CD8-positive, alpha-beta memory T cell (primary cell): ENCODE measurements around the gene MEI1. TPM values are rescaled to one million over a fixed set of nuclear protein-coding genes. Genes with fewer than 3 reads are reported as not detected.

ENCODE experiments used
- CTCF ChIA-PET: fragments of 350-600 bp; sonication (Branson Sonifier 250); formaldehyde crosslinking; loops from one replicate; lab custom pipeline; 2021; ENCODE audit warnings: antibody characterized with exemption; lab: Charles Lee
- POLR2A ChIA-PET: fragments of 350-600 bp; sonication (Branson Sonifier 250); formaldehyde crosslinking; loops from one replicate; lab custom pipeline; 2021; ENCODE audit warnings: antibody characterized with exemption; lab: Charles Lee
- DNase-seq, 5 donors: peaks; one replicate each; pipeline versions ENCODE4 v3.0.0 to v3.0.0-alpha.2; 2020 to 2022; ENCODE audit warnings: mixed read lengths in 1 of 5
- H3K27ac ChIP-seq: one replicate; pipeline ENCODE4 v1.7.0; 2013; ENCODE audit warnings: low read depth, mild to moderate bottlenecking, low read length, moderate library complexity
- H3K27me3 ChIP-seq: 2 replicates; pipeline ENCODE4 v1.7.0; 2013; ENCODE audit warnings: low read length, mild to moderate bottlenecking; ENCODE audit not compliant: insufficient read depth, poor library complexity, severe bottlenecking
- H3K36me3 ChIP-seq: 2 replicates; pipeline ENCODE4 v1.7.0; 2013; ENCODE audit warnings: mild to moderate bottlenecking, low read length, moderate library complexity; ENCODE audit not compliant: insufficient read depth
- H3K4me1 ChIP-seq: 2 replicates; pipeline ENCODE4 v1.7.0; 2013; ENCODE audit warnings: mild to moderate bottlenecking, low read length, moderate library complexity; ENCODE audit not compliant: insufficient read depth
- H3K4me3 ChIP-seq: 2 replicates; pipeline ENCODE4 v1.7.0; 2013; ENCODE audit warnings: mild to moderate bottlenecking, low read length
- H3K9me3 ChIP-seq: 2 replicates; pipeline ENCODE4 v1.7.0; 2013; ENCODE audit warnings: mild to moderate bottlenecking, low read length
- H3K27ac Mint-ChIP-seq, 8 donors: one replicate each; pipeline ENCODE4 v1.8.0; 2020 to 2021; ENCODE audit warnings: mixed read lengths in 8 of 8, mild to moderate bottlenecking in 6 of 8, inconsistent platforms in 3 of 8, moderate library complexity in 3 of 8
- H3K27me3 Mint-ChIP-seq, 2 donors: one replicate each; pipeline ENCODE4 v1.8.0; 2020 to 2021; ENCODE audit warnings: mixed read lengths in 2 of 2, mild to moderate bottlenecking in 1 of 2, moderate library complexity in 1 of 2
- H3K36me3 Mint-ChIP-seq, 3 donors: one replicate each; pipeline ENCODE4 v1.8.0; 2020 to 2021; ENCODE audit warnings: mixed read lengths in 3 of 3, inconsistent platforms in 1 of 3, mild to moderate bottlenecking in 1 of 3
- H3K4me1 Mint-ChIP-seq, 3 donors: one replicate each; pipeline ENCODE4 v1.8.0; 2020 to 2021; ENCODE audit warnings: mixed read lengths in 3 of 3, inconsistent platforms in 1 of 3, mild to moderate bottlenecking in 1 of 3
- H3K4me3 Mint-ChIP-seq, 7 donors: one replicate each; pipeline ENCODE4 v1.8.0; 2020 to 2021; ENCODE audit warnings: mixed read lengths in 7 of 7, mild to moderate bottlenecking in 6 of 7, moderate library complexity in 4 of 7, inconsistent platforms in 2 of 7
- H3K9me3 Mint-ChIP-seq, 5 donors: one replicate each; pipeline ENCODE4 v1.8.0; 2020 to 2022; ENCODE audit warnings: mixed read lengths in 5 of 5, mild to moderate bottlenecking in 3 of 5, moderate library complexity in 2 of 5, inconsistent platforms in 1 of 5
- polyA plus RNA-seq: library from polyadenylated mRNA; unstranded; fragments of 300-500 nt; fragmentation: Illumina TruSeq; gene quantifications from one replicate; pipeline ENCODE4 v1.2.3, GENCODE V29; 2021
- total RNA-seq, 2 experiments: library from RNA; stranded (reverse); gene quantifications; one replicate each; pipeline ENCODE4 v1.2.3, GENCODE V29; 2021

The MEI1 gene
- total and polyA plus RNA-seq, 3 experiments from 2014 or later = 33.9 to 150 (median 36.3) TPM

DNA sequence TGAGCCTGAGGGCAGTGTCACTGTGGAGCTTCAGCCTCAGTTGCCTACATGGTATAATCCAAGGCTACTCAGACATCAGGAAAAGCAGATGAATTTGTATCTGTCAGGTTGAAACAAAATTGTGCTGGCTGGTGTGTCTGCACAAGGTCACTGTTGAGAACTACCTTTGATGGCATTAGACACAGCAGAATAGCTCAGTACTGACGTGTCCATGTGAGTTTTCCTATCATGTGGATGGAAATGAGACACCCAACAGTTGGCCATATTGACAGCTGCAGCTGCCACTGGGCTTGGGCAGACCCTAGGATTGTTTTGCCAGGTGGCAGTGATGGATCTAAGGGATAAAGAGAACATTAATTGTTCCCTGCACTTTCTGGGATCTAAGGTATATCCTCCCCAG, 116.9 kb downstream of the MEI1 start:
- Mint-ChIP-seq H3K27ac (no peak overlapping the region), H3K27me3 (no peaks in the 10 kb centered on the region), H3K4me3 (no peak overlapping the region), H3K4me1 (no peaks in the 10 kb centered on the region), H3K9me3 (no peaks in the 10 kb centered on the region), H3K36me3 (peaks cover 0 to 77% (median 3%) of the 10 kb centered on the region in 3 donors)
- no peaks in the 10 kb centered on the region for H3K4me1 ChIP-seq
- no peaks in the 10 kb centered on the region for H3K27me3 ChIP-seq
- H3K9me3 ChIP-seq = no peaks in the 10 kb centered on the region
- DNase-seq = no peak
- no peak overlapping the region for H3K4me3 ChIP-seq
- ChIA-PET POLR2A (no interaction called here), CTCF (no interaction called here)
- H3K27ac ChIP-seq = no peak overlapping the region
- peaks cover 13% of the 10 kb centered on the region for H3K36me3 ChIP-seq

DNA sequence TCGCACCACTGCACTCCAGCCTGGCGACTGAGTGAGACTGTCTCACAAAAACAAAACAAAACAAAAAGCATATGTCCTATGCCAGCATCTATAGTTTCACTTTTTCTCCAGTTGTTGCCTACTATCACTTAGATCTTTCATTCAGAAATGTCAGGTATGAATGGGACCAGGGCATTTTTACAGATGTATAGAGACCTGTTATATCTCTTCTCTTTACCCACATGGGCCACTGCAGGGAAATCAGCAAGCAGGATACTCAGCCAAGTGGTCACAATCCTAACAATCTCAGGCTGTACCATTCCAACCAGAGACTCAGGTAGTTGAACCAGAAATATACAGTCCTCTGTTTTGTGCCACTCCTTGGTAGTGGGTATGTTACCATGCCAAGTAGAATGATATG, 117.6 kb downstream of the MEI1 start:
- CTCF ChIA-PET = no interaction called here
- Mint-ChIP-seq H3K27ac (peak overlapping the region in 2 of 8 donors; percentile 24 to 33), H3K4me1 (peaks cover 0 to 4% (median 3%) of the 10 kb centered on the region in 3 donors), H3K27me3 (peaks cover 0 to 2% of the 10 kb centered on the region in 2 donors), H3K9me3 (no peaks in the 10 kb centered on the region), H3K4me3 (no peak overlapping the region), H3K36me3 (peaks cover 0 to 75% (median 3%) of the 10 kb centered on the region in 3 donors)
- POLR2A ChIA-PET = no interaction called here
- Histone ChIP-seq H3K9me3 (no peaks in the 10 kb centered on the region), H3K27ac (no peak overlapping the region), H3K4me1 (no peaks in the 10 kb centered on the region), H3K27me3 (no peaks in the 10 kb centered on the region), H3K36me3 (peaks cover 9% of the 10 kb centered on the region), H3K4me3 (no peak overlapping the region)
- no peak for DNase-seq

DNA sequence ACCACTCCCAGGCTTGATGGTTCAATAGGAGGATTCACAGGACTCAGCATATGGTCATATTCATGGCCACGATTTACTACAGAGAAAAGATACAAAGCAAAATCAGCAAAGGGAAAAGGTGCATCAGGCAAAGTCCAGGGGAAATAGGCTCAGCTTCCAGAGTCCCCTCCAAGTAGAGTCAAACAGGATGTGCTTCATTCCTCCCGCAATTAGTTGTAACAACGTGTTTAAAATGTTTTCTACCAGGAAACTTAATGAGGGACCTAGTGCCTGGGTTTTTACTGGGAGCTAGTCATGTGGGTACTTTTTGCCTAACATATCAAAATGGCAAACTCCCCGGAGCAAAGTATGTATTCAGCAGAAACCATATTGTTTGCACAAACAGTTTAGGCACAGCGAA, 118.7 kb downstream of the MEI1 start:
- CTCF ChIA-PET = interaction anchor here (1.4 kb wide), 1 partner anchor 41 kb away, joined by 3 read pairs; no protein-coding TSS in a partner anchor
- H3K36me3 Mint-ChIP-seq = peaks cover 0 to 73% (median 3%) of the 10 kb centered on the region in 3 donors
- Histone ChIP-seq H3K4me3 (no peak overlapping the region), H3K27me3 (no peaks in the 10 kb centered on the region), H3K27ac (no peak overlapping the region), H3K36me3 (peaks cover 6% of the 10 kb centered on the region), H3K9me3 (no peaks in the 10 kb centered on the region), H3K4me1 (no peaks in the 10 kb centered on the region)
- DNase-seq = no peak
- H3K4me3 Mint-ChIP-seq = no peak overlapping the region
- H3K27ac Mint-ChIP-seq = peak overlapping the region in 2 of 8 donors; percentile 34 to 47
- POLR2A ChIA-PET = interaction anchor here (0.8 kb wide), 1 partner anchor 18 kb away, joined by 3 read pairs; the partner anchor contains the start of gene CCDC134
- no peaks in the 10 kb centered on the region for H3K9me3 Mint-ChIP-seq
- peaks cover 0 to 2% of the 10 kb centered on the region in 2 donors for H3K27me3 Mint-ChIP-seq
- H3K4me1 Mint-ChIP-seq = peaks cover 5 to 14% (median 9%) of the 10 kb centered on the region in 3 donors

DNA sequence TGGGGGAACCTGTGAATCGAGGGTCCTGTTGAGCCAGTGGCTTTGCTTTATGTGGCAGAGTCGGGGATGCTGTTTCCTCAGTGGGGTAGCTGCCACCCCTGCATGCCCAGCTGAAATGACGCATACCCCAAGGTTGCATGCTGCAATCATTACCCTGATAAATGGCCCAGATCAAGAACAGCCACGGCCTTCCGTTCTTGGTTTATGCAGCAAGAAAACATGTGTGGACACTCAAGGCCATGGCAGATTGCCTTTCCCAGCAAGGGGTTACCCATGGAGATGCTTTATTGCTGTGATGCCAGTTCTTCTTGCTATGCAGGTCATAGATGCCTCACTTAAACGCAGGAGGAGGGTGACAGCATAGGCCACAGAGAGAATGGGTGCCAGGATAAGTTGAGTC, 119.3 kb downstream of the MEI1 start:
- H3K4me1 ChIP-seq = no peaks in the 10 kb centered on the region
- Mint-ChIP-seq H3K4me1 (peaks cover 6 to 15% (median 9%) of the 10 kb centered on the region in 3 donors), H3K36me3 (peaks cover 0 to 70% (median 3%) of the 10 kb centered on the region in 3 donors), H3K27ac (peak overlapping the region in 1 of 8 donors; percentile 14), H3K4me3 (no peak overlapping the region), H3K9me3 (no peaks in the 10 kb centered on the region), H3K27me3 (peaks cover 0 to 2% of the 10 kb centered on the region in 2 donors)
- DNase-seq = no peak
- ChIA-PET POLR2A (interaction anchor here (0.8 kb wide), 1 partner anchor 18 kb away, joined by 3 read pairs; the partner anchor contains the start of gene CCDC134), CTCF (interaction anchor here (1.4 kb wide), 1 partner anchor 41 kb away, joined by 3 read pairs; no protein-coding TSS in a partner anchor)
- H3K27me3 ChIP-seq = no peaks in the 10 kb centered on the region
- H3K4me3 ChIP-seq = no peak overlapping the region
- H3K36me3 ChIP-seq = peaks cover 2% of the 10 kb centered on the region
- H3K9me3 ChIP-seq = no peaks in the 10 kb centered on the region
- no peak overlapping the region for H3K27ac ChIP-seq

DNA sequence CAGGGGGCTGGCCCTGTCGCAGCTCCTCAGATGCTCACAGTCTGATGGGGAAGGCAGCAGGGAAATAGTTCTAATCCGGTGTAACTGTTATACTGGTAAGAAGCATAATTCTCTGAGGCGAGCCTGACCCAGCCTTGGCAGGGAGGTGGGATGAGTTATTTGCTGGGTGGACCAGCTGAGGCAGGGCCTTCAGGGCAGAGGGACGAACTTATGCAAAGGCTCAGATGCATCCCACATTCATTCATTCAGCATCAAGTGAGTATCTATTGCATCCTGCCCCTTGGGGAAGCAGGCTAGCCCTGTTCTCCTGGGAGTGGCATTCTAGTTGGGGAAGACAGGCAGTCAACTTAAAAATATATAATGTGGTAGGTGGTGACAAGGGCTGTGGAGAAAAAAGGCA, 120.0 kb downstream of the MEI1 start:
- H3K27me3 ChIP-seq = no peaks in the 10 kb centered on the region
- no peak for DNase-seq
- peaks cover 6% of the 10 kb centered on the region for H3K36me3 ChIP-seq
- POLR2A ChIA-PET = no interaction called here
- H3K4me3 ChIP-seq = no peak overlapping the region
- H3K27me3 Mint-ChIP-seq = peaks cover 0 to 2% of the 10 kb centered on the region in 2 donors
- peaks cover 0 to 70% (median 3%) of the 10 kb centered on the region in 3 donors for H3K36me3 Mint-ChIP-seq
- no peaks in the 10 kb centered on the region for H3K4me1 ChIP-seq
- H3K4me3 Mint-ChIP-seq = no peak overlapping the region
- H3K27ac ChIP-seq = no peak overlapping the region
- H3K9me3 Mint-ChIP-seq = no peaks in the 10 kb centered on the region
- CTCF ChIA-PET = interaction anchor here (1.8 kb wide), 1 partner anchor 122 kb away, joined by 7 read pairs; no protein-coding TSS in a partner anchor
- peaks cover 6 to 15% (median 9%) of the 10 kb centered on the region in 3 donors for H3K4me1 Mint-ChIP-seq
- no peaks in the 10 kb centered on the region for H3K9me3 ChIP-seq
- H3K27ac Mint-ChIP-seq = peak overlapping the region in 2 of 8 donors; percentile 70 to 74

DNA sequence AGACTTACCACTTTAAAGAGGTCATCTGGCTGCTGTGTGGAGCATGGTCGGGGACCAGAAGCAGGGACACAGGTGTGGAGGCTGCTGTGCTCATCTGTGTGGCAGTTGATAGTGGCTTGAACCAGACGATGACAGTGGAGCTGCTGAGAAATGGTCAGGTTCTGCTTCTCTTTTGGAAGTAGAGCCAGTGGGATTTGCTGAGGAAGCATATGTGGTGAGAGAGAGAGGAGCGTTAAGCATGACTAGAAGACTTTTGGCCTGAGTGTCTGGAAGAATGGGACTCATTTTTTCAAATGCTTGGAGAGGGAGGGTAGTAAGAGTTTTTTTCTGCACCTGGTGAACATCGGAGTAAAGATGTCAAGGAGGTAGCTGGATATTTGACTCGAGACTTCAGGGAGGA, 121.1 kb downstream of the MEI1 start:
- CTCF ChIA-PET = interaction anchor here (1.8 kb wide), 1 partner anchor 121 kb away, joined by 7 read pairs; no protein-coding TSS in a partner anchor
- Histone ChIP-seq H3K36me3 (peaks cover 6% of the 10 kb centered on the region), H3K27me3 (no peaks in the 10 kb centered on the region), H3K9me3 (no peaks in the 10 kb centered on the region), H3K4me3 (no peak overlapping the region), H3K4me1 (no peaks in the 10 kb centered on the region), H3K27ac (no peak overlapping the region)
- Mint-ChIP-seq H3K4me1 (peaks cover 6 to 15% (median 10%) of the 10 kb centered on the region in 3 donors), H3K4me3 (no peak overlapping the region), H3K9me3 (no peaks in the 10 kb centered on the region), H3K36me3 (peaks cover 0 to 70% (median 3%) of the 10 kb centered on the region in 3 donors), H3K27me3 (peaks cover 0 to 2% of the 10 kb centered on the region in 2 donors), H3K27ac (peak overlapping the region in 3 of 8 donors; percentile 6 to 65 (median 52))
- DNase-seq = no peak
- POLR2A ChIA-PET = no interaction called here

DNA sequence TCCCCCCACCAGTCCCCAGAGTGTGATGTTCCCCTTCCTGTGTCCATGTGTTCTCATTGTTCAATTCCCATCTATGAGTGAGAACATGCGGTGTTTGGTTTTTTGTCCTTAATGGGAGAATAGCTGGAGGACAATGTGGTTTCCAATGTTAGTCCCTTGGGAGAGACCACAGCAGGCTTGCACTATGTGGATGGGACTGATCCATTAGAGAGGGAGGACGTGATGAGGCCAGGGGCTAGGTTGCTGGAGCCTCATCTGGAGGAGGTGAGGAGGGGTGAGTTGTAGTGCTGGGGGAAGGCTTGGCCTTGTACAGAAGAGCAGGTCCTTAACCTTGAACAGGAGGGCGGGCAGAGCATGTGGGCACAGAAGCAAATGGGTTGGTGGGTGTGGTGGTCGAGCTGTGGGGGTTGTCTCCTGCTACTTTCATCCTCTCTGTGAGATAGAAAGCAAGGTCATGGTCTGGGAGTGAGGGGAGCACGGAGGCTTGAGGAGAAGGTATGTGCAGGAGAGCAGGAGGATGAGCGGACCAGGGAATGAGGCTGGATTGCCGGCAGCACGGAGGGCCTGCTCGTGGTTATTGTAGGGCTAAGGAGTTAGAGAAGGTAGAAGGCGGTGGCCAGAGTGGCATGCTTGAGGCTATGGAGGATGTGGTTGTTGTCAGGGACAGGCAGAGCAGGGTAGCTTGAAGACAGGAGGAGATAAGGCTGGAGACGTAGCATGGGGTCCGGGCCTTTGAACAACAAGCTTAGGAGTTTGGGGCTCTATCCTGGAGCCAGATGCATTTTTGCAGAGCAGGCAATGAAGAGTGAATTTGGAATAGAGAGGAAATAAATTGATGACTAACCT, 122.4 kb downstream of the MEI1 start:
- Mint-ChIP-seq H3K27me3 (peaks cover 0 to 2% of the 10 kb centered on the region in 2 donors), H3K27ac (peak overlapping the region in 6 of 8 donors; percentile 29 to 88 (median 84)), H3K9me3 (no peaks in the 10 kb centered on the region), H3K4me3 (peak overlapping the region in 1 of 7 donors; percentile 43), H3K36me3 (peaks cover 0 to 65% (median 3%) of the 10 kb centered on the region in 3 donors), H3K4me1 (peaks cover 6 to 15% (median 11%) of the 10 kb centered on the region in 3 donors)
- DNase-seq = peak in 1 of 5 donors; percentile 22
- peaks cover 6% of the 10 kb centered on the region for H3K36me3 ChIP-seq
- POLR2A ChIA-PET = interaction anchor here (1.6 kb wide), 1 partner anchor 119 kb away, joined by 18 read pairs; no protein-coding TSS in a partner anchor
- CTCF ChIA-PET = interaction anchor here (0.8 to 5.6 kb wide), 12 partner anchors 10 to 623 kb away, joined by 3 to 47 read pairs (median 4); partner anchors contain the start of genes CENPM and SREBF2
- H3K4me3 ChIP-seq = no peak overlapping the region
- H3K27me3 ChIP-seq = no peaks in the 10 kb centered on the region
- no peaks in the 10 kb centered on the region for H3K9me3 ChIP-seq
- H3K4me1 ChIP-seq = no peaks in the 10 kb centered on the region
- no peak overlapping the region for H3K27ac ChIP-seq
